PC-3 (cell line): ENCODE measurements around the gene IL21R. TPM values are rescaled to one million over a fixed set of nuclear protein-coding genes. Genes with fewer than 3 reads are reported as not detected.

ENCODE experiments used
- ATAC-seq: fragments of 200-7000 bp; cut with Tn5 transposase; 2 replicates; pipeline ENCODE4 v1.9.1; 2020; ENCODE audit warnings: mild to moderate bottlenecking, moderate library complexity
- BruUV-seq: library from RNA; stranded (reverse); fragments of 400-500 nt; replicated peaks from 2 replicates; lab custom pipeline; 2021; lab: Mats Ljungman, UMichigan
- CTCF ChIA-PET: fragments of 300-600 bp; sonication (Branson Sonifier 250); formaldehyde crosslinking; loops from one replicate; lab custom pipeline; 2022; ENCODE audit warnings: antibody characterized with exemption; lab: Charles Lee
- POLR2A ChIA-PET: fragments of 300-600 bp; sonication (Branson Sonifier 250); formaldehyde crosslinking; loops from one replicate; lab custom pipeline; 2022; ENCODE audit warnings: antibody characterized with exemption; ENCODE audit not compliant: unreplicated experiment; lab: Charles Lee
- DNase-seq: peaks from one replicate; pipeline ENCODE4 v3.0.0-alpha.2; 2015
- H2AFZ ChIP-seq: fragments of 300-600 bp; sonication (generic); 2 replicates; pipeline ENCODE4 v1.6.0; 2016; ENCODE audit warnings: antibody characterized with exemption, low read length
- H3F3A ChIP-seq: fragments of 300-600 bp; sonication (generic); one replicate; pipeline ENCODE4 v1.6.0; 2017; ENCODE audit warnings: antibody characterized with exemption, low read length, control low read depth, mild to moderate bottlenecking; ENCODE audit not compliant: unreplicated experiment
- H3K27ac ChIP-seq: fragments of 300-600 bp; sonication (generic); 2 replicates; pipeline ENCODE4 v1.5.1; 2016; ENCODE audit warnings: mild to moderate bottlenecking, low read length
- H3K27me3 ChIP-seq: fragments of 300-600 bp; sonication (generic); 2 replicates; pipeline ENCODE4 v1.6.1; 2016; ENCODE audit warnings: low read length, mixed read lengths
- H3K36me3 ChIP-seq: fragments of 300-600 bp; sonication (generic); 2 replicates; pipeline ENCODE4 v1.6.1; 2016; ENCODE audit warnings: low read depth, mixed run types, low read length, mixed read lengths
- H3K4me1 ChIP-seq: fragments of 300-600 bp; sonication (generic); 2 replicates; pipeline ENCODE4 v1.5.1; 2016; ENCODE audit warnings: low read length; ENCODE audit not compliant: insufficient read depth
- H3K4me2 ChIP-seq: fragments of 300-600 bp; sonication (generic); 2 replicates; pipeline ENCODE4 v1.6.0; 2016; ENCODE audit warnings: low read length
- H3K4me3 ChIP-seq: fragments of 300-600 bp; sonication (generic); 2 replicates; pipeline ENCODE4 v1.5.1; 2016; ENCODE audit warnings: mild to moderate bottlenecking, low read length, mixed read lengths
- H3K79me2 ChIP-seq: fragments of 300-600 bp; sonication (generic); 2 replicates; pipeline ENCODE4 v1.6.1; 2017; ENCODE audit warnings: low read length, mixed read lengths
- H3K9ac ChIP-seq: fragments of 300-600 bp; sonication (generic); 2 replicates; pipeline ENCODE4 v1.6.0; 2016; ENCODE audit warnings: mild to moderate bottlenecking, low read length
- H3K9me2 ChIP-seq: fragments of 300-600 bp; sonication (generic); replicated peaks from 2 replicates; pipeline ENCODE4 v1.6.1; 2016; ENCODE audit warnings: mixed run types, low read length, mixed read lengths
- H3K9me3 ChIP-seq: fragments of 300-600 bp; sonication (generic); 2 replicates; pipeline ENCODE4 v1.6.1; 2016; ENCODE audit warnings: low read length, mixed read lengths
- H4K20me1 ChIP-seq: fragments of 300-600 bp; sonication (generic); 2 replicates; pipeline ENCODE4 v1.6.1; 2016; ENCODE audit warnings: low read length, mixed read lengths
- CTCF ChIP-seq: fragments of 300-600 bp; sonication (generic); conservative IDR thresholded peaks from 2 replicates; pipeline ENCODE4 v1.5.1; 2017; ENCODE audit warnings: antibody characterized with exemption, low read depth, mild to moderate bottlenecking, low read length
- EZH2 ChIP-seq: fragments of 300-600 bp; sonication (generic); IDR thresholded peaks from one replicate; pipeline ENCODE4 v1.6.1; 2017; ENCODE audit warnings: antibody characterized with exemption, mild to moderate bottlenecking, low read length; ENCODE audit not compliant: unreplicated experiment
- EZH2phosphoT487 ChIP-seq: fragments of 300-600 bp; sonication (generic); IDR thresholded peaks from 2 replicates; pipeline ENCODE4 v1.6.1; 2018; ENCODE audit warnings: mild to moderate bottlenecking, antibody characterized with exemption, low read length, borderline replicate concordance
- intact Hi-C: fragments of 100-400 bp; cut with micrococcal nuclease; formaldehyde crosslinking; loops from 2 replicates; pipeline ENCODE4 v1.9.0; 2023
- total RNA-seq: library from RNA; depleted of rRNA; stranded (reverse); fragments of >200 nt; gene quantifications from 2 replicates; pipeline ENCODE4 v1.2.3, GENCODE V29; 2014

The IL21R gene
- total RNA-seq, 1 experiment from 2014 or later = 0.55 TPM

GRCh38 chr16:27450196-27450549 lies 48.2 kb downstream of the IL21R start:
- Histone ChIP-seq H3K9me3 (no peaks in the 10 kb centered on the region), H2AFZ (no peak overlapping the region), H3K36me3 (no peaks in the 10 kb centered on the region), H3K4me2 (no peak overlapping the region), H3K9ac (no peak overlapping the region), H4K20me1 (no peaks in the 10 kb centered on the region), H3K4me3 (no peak overlapping the region), H3F3A (no peaks in the 10 kb centered on the region), H3K79me2 (no peaks in the 10 kb centered on the region), H3K4me1 (no peaks in the 10 kb centered on the region), H3K27me3 (no peaks in the 10 kb centered on the region), H3K9me2 (no peaks in the 10 kb centered on the region), H3K27ac (no peak overlapping the region)
- ChIA-PET POLR2A (no interaction called here), CTCF (no interaction called here)
- no TSS peak for BruUV-seq
- no peak for ATAC-seq
- DNase-seq = no peak
- intact Hi-C loops = no loop called here
- TF ChIP-seq EZH2 = no peak
- no peak for TF ChIP-seq CTCF
- TF ChIP-seq EZH2phosphoT487 = no peak

GRCh38 chr16:27452569-27453493 lies 50.9 kb downstream of the IL21R start:
- Histone ChIP-seq H3K4me1 (no peaks in the 10 kb centered on the region), H4K20me1 (no peaks in the 10 kb centered on the region), H3K4me2 (no peak overlapping the region), H3K27ac (no peak overlapping the region), H3K9me3 (no peaks in the 10 kb centered on the region), H3K36me3 (no peaks in the 10 kb centered on the region), H3K9ac (no peak overlapping the region), H3K79me2 (no peaks in the 10 kb centered on the region), H3K9me2 (no peaks in the 10 kb centered on the region), H3F3A (no peaks in the 10 kb centered on the region), H3K4me3 (no peak overlapping the region), H3K27me3 (no peaks in the 10 kb centered on the region), H2AFZ (no peak overlapping the region)
- CTCF ChIA-PET = no interaction called here
- ATAC-seq (no peak), DNase-seq (no peak)
- POLR2A ChIA-PET = no interaction called here
- no TSS peak for BruUV-seq
- intact Hi-C loops = no loop called here
- TF ChIP-seq EZH2 (no peak), CTCF (no peak)

GRCh38 chr16:27453494-27453825 lies 51.5 kb downstream of the IL21R start:
- H2AFZ ChIP-seq = no peak overlapping the region
- H3K9me2 ChIP-seq = no peaks in the 10 kb centered on the region
- ChIA-PET POLR2A (no interaction called here), CTCF (no interaction called here)
- H3K9me3 ChIP-seq = no peaks in the 10 kb centered on the region
- no peaks in the 10 kb centered on the region for H3F3A ChIP-seq
- no peaks in the 10 kb centered on the region for H3K36me3 ChIP-seq
- H3K79me2 ChIP-seq = no peaks in the 10 kb centered on the region
- no peaks in the 10 kb centered on the region for H3K4me1 ChIP-seq
- no TSS peak for BruUV-seq
- no peak for TF ChIP-seq EZH2
- TF ChIP-seq CTCF = no peak
- TF ChIP-seq EZH2phosphoT487 = no peak
- H3K27ac ChIP-seq = no peak overlapping the region
- ATAC-seq (no peak), DNase-seq (no peak)
- H3K27me3 ChIP-seq = no peaks in the 10 kb centered on the region
- no peak overlapping the region for H3K4me2 ChIP-seq
- no peak overlapping the region for H3K9ac ChIP-seq
- H3K4me3 ChIP-seq = no peak overlapping the region
- intact Hi-C loops = no loop called here
- no peaks in the 10 kb centered on the region for H4K20me1 ChIP-seq
